Neural cell (in vitro differentiated cells): ENCODE measurements around the gene HAO2.

Experiments
- EZH2 ChIP-seq: fragments of 200-600, 300-800 bp; shearing (Covaris generic), sonication (generic); IDR thresholded peaks from 2 replicates; pipeline ENCODE4 v1.6.1; 2014; ENCODE audit warnings: antibody characterized with exemption, low read length, borderline replicate concordance, mild to moderate bottlenecking; ENCODE audit not compliant: insufficient read depth, poor library complexity, severe bottlenecking
- TF ChIP-seq, protein P1 (sequence below): fragments of 450-650 bp; IDR thresholded peaks from 2 replicates; pipeline ENCODE4 v1.5.1; 2014; ENCODE audit warnings: antibody characterized with exemption, mild to moderate bottlenecking, moderate library complexity; ENCODE audit not compliant: poor library complexity, severe bottlenecking

DNA sequence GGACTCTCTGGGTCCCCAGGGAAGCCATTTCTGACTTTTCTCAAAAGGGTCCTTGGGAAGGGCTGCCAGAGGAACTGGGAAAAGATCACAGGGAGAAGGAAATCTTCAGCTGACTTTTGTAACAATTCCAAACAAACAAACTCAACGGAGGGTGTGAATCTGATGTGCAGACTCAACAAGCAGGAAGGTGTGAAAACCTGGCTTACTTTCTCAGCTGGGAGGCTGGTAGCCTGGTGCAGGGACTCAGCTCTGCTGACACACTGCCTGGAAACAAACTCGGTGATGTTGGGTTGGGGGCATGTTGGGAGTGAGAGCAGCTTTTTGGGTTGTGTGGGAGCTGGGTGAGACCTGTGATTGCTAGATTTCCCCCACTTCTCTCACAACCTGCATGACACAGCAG is 36.2 kb downstream of the HAO2 start:
- no peak for TF ChIP-seq EZH2
- TF ChIP-seq, protein P1, sequence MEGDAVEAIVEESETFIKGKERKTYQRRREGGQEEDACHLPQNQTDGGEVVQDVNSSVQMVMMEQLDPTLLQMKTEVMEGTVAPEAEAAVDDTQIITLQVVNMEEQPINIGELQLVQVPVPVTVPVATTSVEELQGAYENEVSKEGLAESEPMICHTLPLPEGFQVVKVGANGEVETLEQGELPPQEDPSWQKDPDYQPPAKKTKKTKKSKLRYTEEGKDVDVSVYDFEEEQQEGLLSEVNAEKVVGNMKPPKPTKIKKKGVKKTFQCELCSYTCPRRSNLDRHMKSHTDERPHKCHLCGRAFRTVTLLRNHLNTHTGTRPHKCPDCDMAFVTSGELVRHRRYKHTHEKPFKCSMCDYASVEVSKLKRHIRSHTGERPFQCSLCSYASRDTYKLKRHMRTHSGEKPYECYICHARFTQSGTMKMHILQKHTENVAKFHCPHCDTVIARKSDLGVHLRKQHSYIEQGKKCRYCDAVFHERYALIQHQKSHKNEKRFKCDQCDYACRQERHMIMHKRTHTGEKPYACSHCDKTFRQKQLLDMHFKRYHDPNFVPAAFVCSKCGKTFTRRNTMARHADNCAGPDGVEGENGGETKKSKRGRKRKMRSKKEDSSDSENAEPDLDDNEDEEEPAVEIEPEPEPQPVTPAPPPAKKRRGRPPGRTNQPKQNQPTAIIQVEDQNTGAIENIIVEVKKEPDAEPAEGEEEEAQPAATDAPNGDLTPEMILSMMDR: no peak
